Progenitor cell of endocrine pancreas (in vitro differentiated cells): Measurements from ENCODE around the gene TBC1D22B. TPM values are rescaled to one million over a fixed set of nuclear protein-coding genes. Genes with fewer than 3 reads are reported as not detected.

Source experiments
- DNase-seq: peaks from one replicate; pipeline ENCODE4 v3.0.0; 2021; ENCODE audit warnings: low spot score; ENCODE audit not compliant: unreplicated experiment
- H3K27ac Mint-ChIP-seq: 2 replicates; pipeline ENCODE4 v1.8.0; 2021; ENCODE audit warnings: mild to moderate bottlenecking, moderate library complexity, mixed read lengths
- H3K27me3 Mint-ChIP-seq: 2 replicates; pipeline ENCODE4 v1.8.0; 2021; ENCODE audit warnings: mixed read lengths
- H3K36me3 Mint-ChIP-seq: 2 replicates; pipeline ENCODE4 v1.8.0; 2022; ENCODE audit warnings: mixed read lengths; ENCODE audit not compliant: insufficient read depth
- H3K4me1 Mint-ChIP-seq: 2 replicates; pipeline ENCODE4 v1.8.0; 2021; ENCODE audit warnings: low read depth, mixed read lengths
- H3K4me3 Mint-ChIP-seq: 2 replicates; pipeline ENCODE4 v1.8.0; 2021; ENCODE audit warnings: low read depth, mild to moderate bottlenecking, moderate library complexity, mixed read lengths
- H3K9me3 Mint-ChIP-seq: 2 replicates; pipeline ENCODE4 v1.8.0; 2021; ENCODE audit warnings: low read depth, mixed read lengths
- CTCF ChIP-seq: fragments of 200-600 bp; sonication (generic); IDR thresholded peaks from one replicate; pipeline ENCODE4 v1.5.0; 2021; ENCODE audit warnings: antibody characterized with exemption, mild to moderate bottlenecking; ENCODE audit not compliant: unreplicated experiment
- total RNA-seq: library from RNA; stranded (reverse); gene quantifications from 2 replicates; pipeline ENCODE4 v1.2.1, GENCODE V29; 2021

The TBC1D22B gene
- total RNA-seq, 1 donor from 2014 or later = 17.1 TPM

GRCh38 chr6:37319156-37319555, 61.6 kb downstream of the TBC1D22B start:
- Mint-ChIP-seq H3K4me3 (no peak overlapping the region), H3K27ac (no peak overlapping the region), H3K4me1 (peaks cover 2% of the 10 kb centered on the region), H3K27me3 (no peaks in the 10 kb centered on the region), H3K9me3 (no peaks in the 10 kb centered on the region), H3K36me3 (peaks cover 12% of the 10 kb centered on the region)
- DNase-seq = no peak
- TF ChIP-seq CTCF = no peak

GRCh38 chr6:37319856-37320480, 62.4 kb downstream of the TBC1D22B start:
- Mint-ChIP-seq H3K4me3 (no peak overlapping the region), H3K36me3 (peaks cover 7% of the 10 kb centered on the region), H3K9me3 (no peaks in the 10 kb centered on the region), H3K4me1 (no peaks in the 10 kb centered on the region), H3K27me3 (no peaks in the 10 kb centered on the region), H3K27ac (no peak overlapping the region)
- TF ChIP-seq CTCF = no peak
- DNase-seq = no peak

- Mint-ChIP-seq H3K36me3 (peaks cover 7% of the 10 kb centered on the region), H3K27ac (no peak overlapping the region), H3K9me3 (no peaks in the 10 kb centered on the region), H3K4me1 (no peaks in the 10 kb centered on the region), H3K27me3 (no peaks in the 10 kb centered on the region), H3K4me3 (no peak overlapping the region)
- no peak for DNase-seq
- TF ChIP-seq CTCF = no peak
Observed at GRCh38 chr6:37320646-37321045, 63.1 kb downstream of the TBC1D22B start.

GRCh38 chr6:37321101-37321500, 63.5 kb downstream of the TBC1D22B start:
- no peaks in the 10 kb centered on the region for H3K9me3 Mint-ChIP-seq
- no peaks in the 10 kb centered on the region for H3K4me1 Mint-ChIP-seq
- TF ChIP-seq CTCF = no peak
- H3K4me3 Mint-ChIP-seq = no peak overlapping the region
- H3K27ac Mint-ChIP-seq = no peak overlapping the region
- peaks cover 9% of the 10 kb centered on the region for H3K36me3 Mint-ChIP-seq
- H3K27me3 Mint-ChIP-seq = no peaks in the 10 kb centered on the region
- no peak for DNase-seq

GRCh38 chr6:37321516-37322415, 64.2 kb downstream of the TBC1D22B start:
- Mint-ChIP-seq H3K27ac (no peak overlapping the region), H3K27me3 (no peaks in the 10 kb centered on the region), H3K9me3 (no peaks in the 10 kb centered on the region), H3K4me3 (no peak overlapping the region), H3K36me3 (peaks cover 9% of the 10 kb centered on the region), H3K4me1 (no peaks in the 10 kb centered on the region)
- no peak for DNase-seq
- no peak for TF ChIP-seq CTCF
